Ovary (tissue), 3 donors: ENCODE measurements around the gene TULP4.

Experiments
- CTCF ChIP-seq, 3 donors: fragments of 450-650 bp in 2 of 3; fragments of 200-600 bp in 1 of 3; IDR thresholded peaks; one replicate each; pipeline versions ENCODE4 v1.5.1 to v1.8.0; 2016 to 2022; ENCODE audit warnings: antibody characterized with exemption in 3 of 3, mild to moderate bottlenecking in 1 of 3
- POLR2A ChIP-seq: fragments of 450-650 bp; IDR thresholded peaks from one replicate; pipeline ENCODE4 v1.6.1; 2017; ENCODE audit warnings: antibody characterized with exemption, mild to moderate bottlenecking, moderate library complexity
- donor health status: DM: no; HTN: no; CAD: no.

- TF ChIP-seq CTCF (IDR thresholded peaks at IDR 0.05) (no peak), POLR2A (no peak)
Observed at GRCh38 chr6:158284876-158285655, 27.2 kb upstream of the TULP4 start.
